Aorta (tissue), 5 donors: ENCODE measurements around the gene FBN1. TPM values are rescaled to one million over a fixed set of nuclear protein-coding genes. Genes with fewer than 3 reads are reported as not detected.

Experiments
- ATAC-seq: fragments of 200-7000 bp; cut with Tn5 transposase; one replicate; pipeline ENCODE4 v1.9.1; 2022; ENCODE audit warnings: moderate library complexity; ENCODE audit not compliant: low FRiP score
- DNase-seq, 2 donors: peaks; one replicate each; pipeline ENCODE4 v3.0.0-alpha.2; 2020
- H3K27ac ChIP-seq, 2 donors: one replicate each; pipeline ENCODE4 v1.5.1; 2013; ENCODE audit warnings: low read length in 2 of 2, mild to moderate bottlenecking in 2 of 2, moderate library complexity in 2 of 2, control low read depth in 1 of 2, inconsistent platforms in 1 of 2, low read depth in 1 of 2
- H3K27me3 ChIP-seq, 2 donors: one replicate each; pipeline ENCODE4 v1.6.1; 2013; ENCODE audit warnings: control low read depth in 1 of 2, low read length in 1 of 2, mild to moderate bottlenecking in 1 of 2, moderate library complexity in 1 of 2; ENCODE audit not compliant: insufficient read depth in 2 of 2, control insufficient read depth in 1 of 2
- H3K36me3 ChIP-seq, 2 donors: one replicate each; pipeline ENCODE4 v1.6.1; 2013; ENCODE audit warnings: control low read depth in 1 of 2, low read length in 1 of 2, mild to moderate bottlenecking in 1 of 2; ENCODE audit not compliant: insufficient read depth in 2 of 2, control insufficient read depth in 1 of 2
- H3K4me1 ChIP-seq, 2 donors: one replicate each; pipeline ENCODE4 v1.6.1; 2013; ENCODE audit warnings: low read length in 2 of 2, control low read depth in 1 of 2, mild to moderate bottlenecking in 1 of 2, moderate library complexity in 1 of 2; ENCODE audit not compliant: insufficient read depth in 2 of 2, control insufficient read depth in 1 of 2
- H3K4me3 ChIP-seq, 2 donors: one replicate each; pipeline ENCODE4 v1.5.1; 2013; ENCODE audit warnings: low read length in 2 of 2, control low read depth in 1 of 2, mild to moderate bottlenecking in 1 of 2
- H3K9me3 ChIP-seq: one replicate; pipeline ENCODE4 v1.6.1; 2013; ENCODE audit warnings: mild to moderate bottlenecking, low read length; ENCODE audit not compliant: control insufficient read depth
- WGBS, 2 donors: extraction: QIAGEN DNeasy Blood & Tissue Kit; methylation state at CpG; one replicate each; pipeline ENCODE4 v1.1.7; 2013; 5-methylcytosine and 5-hydroxymethylcytosine counted together
- intact Hi-C, 2 donors: fragments of 100-400 bp; cut with DNase I; formaldehyde crosslinking; loops; one replicate each; pipeline versions ENCODE4 v1.14.2 to v1.15.0; 2022
- polyA plus RNA-seq, 2 donors: library from polyadenylated mRNA; stranded (reverse); fragments of 200-250 nt; gene quantifications; one replicate each; pipeline ENCODE4 v1.2.3, GENCODE V29; 2013
- total RNA-seq, 2 donors: library from RNA; stranded (reverse); fragmentation: NEBNext Ultra II Directional; extraction: Animal tissue kit (Norgen Biotek cat#: 25700); gene quantifications; one replicate each; pipeline ENCODE4 v1.2.1, GENCODE V29; 2021
- donor health status: healthy with polysubstance abuse.
- donor health status: Bipolar disorder and iron deficiency.
- donor health status: DM: no; HTN: no; CAD: no.
- donor health status: DM: no; HTN: no; CAD: no.
- donor health status: DM: yes; HTN: yes; CAD: no.

FBN1 gene
- total and polyA plus RNA-seq, 4 donors: 24.7 to 529 (median 141) TPM

- Histone ChIP-seq H3K36me3 (peaks cover 0 to 4% of the 10 kb centered on the region in 2 donors), H3K27me3 (no peaks in the 10 kb centered on the region), H3K4me3 (no peak overlapping the region), H3K9me3 (no peaks in the 10 kb centered on the region), H3K27ac (peak overlapping the region; percentile 83 to 96), H3K4me1 (no peaks in the 10 kb centered on the region)
- DNase-seq (no peak), ATAC-seq (no peak)
- 1 to 2% methylated on average over 2 of the region's 2 CpGs for WGBS, 2 donors
- intact Hi-C loops: loop anchor here in 1 of 2 donors (5.0 kb wide), 1 partner anchor 35 kb away; no protein-coding TSS in a partner anchor
Observed at GRCh38 chr15:48592221-48592731, 53.2 kb downstream of the FBN1 start.

- DNase-seq (no peak), ATAC-seq (no peak)
- intact Hi-C loops: loop anchor here in 1 of 2 donors (5.0 kb wide), 1 partner anchor 33 kb away; no protein-coding TSS in a partner anchor
- whole genome bisulfite sequencing, 2 donors: 22 to 30% methylated on average over 1 of the region's 1 CpG
- no peak overlapping the region for H3K27ac ChIP-seq
- no peaks in the 10 kb centered on the region for H3K27me3 ChIP-seq
- no peaks in the 10 kb centered on the region for H3K4me1 ChIP-seq
- H3K36me3 ChIP-seq: peaks cover 0 to 2% of the 10 kb centered on the region in 2 donors
- no peaks in the 10 kb centered on the region for H3K9me3 ChIP-seq
- no peak overlapping the region for H3K4me3 ChIP-seq
Observed at GRCh38 chr15:48590723-48591122, 54.8 kb downstream of the FBN1 start.

GRCh38 chr15:48584812-48585563 lies 60.5 kb downstream of the FBN1 start:
- intact Hi-C loops: loop anchor here in 1 of 2 donors (10.0 kb wide), 1 partner anchor 50 kb away; no protein-coding TSS in a partner anchor
- Histone ChIP-seq H3K9me3 (no peaks in the 10 kb centered on the region), H3K4me1 (peaks cover 6 to 8% of the 10 kb centered on the region in 2 donors), H3K4me3 (no peak overlapping the region), H3K36me3 (no peaks in the 10 kb centered on the region), H3K27ac (no peak overlapping the region), H3K27me3 (no peaks in the 10 kb centered on the region)
- no peak for DNase-seq
- no peak for ATAC-seq
- WGBS, 2 donors: 32 to 37% methylated on average over 6 of the region's 6 CpGs

DNA sequence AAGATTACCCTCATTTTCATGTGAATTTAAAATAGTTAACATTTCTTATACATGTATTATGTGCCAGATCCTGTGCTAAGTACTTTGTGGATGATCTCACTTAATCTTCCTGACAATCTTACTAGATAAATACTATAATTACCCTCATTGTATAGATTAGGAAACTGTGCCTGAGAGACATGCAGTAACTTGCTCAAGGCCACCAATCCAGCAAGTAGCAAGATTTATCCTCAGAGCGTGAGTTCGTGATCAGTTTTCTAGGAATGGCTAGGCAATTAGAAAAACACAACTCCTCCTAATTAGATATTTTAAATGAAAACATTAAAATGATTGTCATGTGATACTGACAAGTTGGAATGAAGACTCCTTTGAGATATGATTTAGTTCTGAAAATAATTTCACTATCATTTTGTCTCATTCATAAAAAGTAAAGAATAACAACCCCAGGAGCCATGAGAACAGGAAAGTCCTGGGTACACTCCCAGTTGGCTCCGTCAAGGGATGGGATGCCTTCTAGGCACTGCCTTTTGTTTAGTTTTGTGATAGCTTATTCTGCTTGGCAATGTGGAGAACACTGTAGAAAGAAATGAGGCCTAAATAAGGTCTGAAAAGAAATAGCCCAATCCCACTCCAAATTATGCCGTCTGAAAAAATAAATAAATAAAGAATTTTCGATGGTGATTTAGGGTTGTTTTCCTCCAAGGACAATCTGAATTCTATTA lies 61.3 kb downstream of the FBN1 start:
- WGBS, 2 donors: 5 to 15% methylated on average over 5 of the region's 5 CpGs
- H3K36me3 ChIP-seq: no peaks in the 10 kb centered on the region
- peaks cover 7 to 9% of the 10 kb centered on the region in 2 donors for H3K4me1 ChIP-seq
- no peaks in the 10 kb centered on the region for H3K27me3 ChIP-seq
- intact Hi-C loops: loop anchor here in 1 of 2 donors (10.0 kb wide), 1 partner anchor 51 kb away; no protein-coding TSS in a partner anchor
- H3K4me3 ChIP-seq: no peak overlapping the region
- peak overlapping the region; percentile 36 to 71 for H3K27ac ChIP-seq
- no peak for ATAC-seq
- H3K9me3 ChIP-seq: no peaks in the 10 kb centered on the region
- no peak for DNase-seq

GRCh38 chr15:48582452-48583247 lies 62.9 kb downstream of the FBN1 start:
- H3K27me3 ChIP-seq: no peaks in the 10 kb centered on the region
- intact Hi-C loops: loop anchor here in 1 of 2 donors (10.0 kb wide), 1 partner anchor 52 kb away; no protein-coding TSS in a partner anchor
- H3K4me3 ChIP-seq: no peak overlapping the region
- no peak for ATAC-seq
- peaks cover 7 to 9% of the 10 kb centered on the region in 2 donors for H3K4me1 ChIP-seq
- H3K9me3 ChIP-seq: no peaks in the 10 kb centered on the region
- whole genome bisulfite sequencing, 2 donors: 34 to 39% methylated on average over 11 of the region's 11 CpGs
- DNase-seq: no peak
- H3K36me3 ChIP-seq: no peaks in the 10 kb centered on the region
- H3K27ac ChIP-seq: no peak overlapping the region

DNA sequence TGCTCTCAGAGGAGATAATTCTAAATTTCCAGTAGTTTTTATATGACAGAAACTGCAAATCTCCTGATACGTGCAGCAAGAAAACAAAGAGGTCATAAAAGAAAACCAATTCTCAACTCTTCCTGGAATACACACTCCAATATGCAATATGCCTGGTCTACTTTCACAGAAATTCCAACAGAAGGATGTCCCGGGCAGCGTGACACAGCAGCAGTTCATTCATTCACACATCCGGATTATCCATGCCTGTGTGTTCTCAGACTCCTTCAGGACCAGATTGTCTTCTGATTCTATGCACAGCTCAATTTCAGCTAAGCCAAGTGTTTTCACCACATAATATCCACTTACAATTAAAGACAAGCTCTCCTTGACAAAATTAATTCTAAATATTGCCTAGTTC lies 64.3 kb downstream of the FBN1 start:
- DNase-seq (no peak), ATAC-seq (no peak)
- Histone ChIP-seq H3K27me3 (no peaks in the 10 kb centered on the region), H3K27ac (no peak overlapping the region), H3K36me3 (no peaks in the 10 kb centered on the region), H3K4me1 (peaks cover 7 to 9% of the 10 kb centered on the region in 2 donors), H3K9me3 (no peaks in the 10 kb centered on the region), H3K4me3 (no peak overlapping the region)
- WGBS, 2 donors: 73 to 77% methylated on average over 4 of the region's 4 CpGs
- intact Hi-C loops: loop anchor here in 1 of 2 donors (10.0 kb wide), 1 partner anchor 54 kb away; no protein-coding TSS in a partner anchor

DNA sequence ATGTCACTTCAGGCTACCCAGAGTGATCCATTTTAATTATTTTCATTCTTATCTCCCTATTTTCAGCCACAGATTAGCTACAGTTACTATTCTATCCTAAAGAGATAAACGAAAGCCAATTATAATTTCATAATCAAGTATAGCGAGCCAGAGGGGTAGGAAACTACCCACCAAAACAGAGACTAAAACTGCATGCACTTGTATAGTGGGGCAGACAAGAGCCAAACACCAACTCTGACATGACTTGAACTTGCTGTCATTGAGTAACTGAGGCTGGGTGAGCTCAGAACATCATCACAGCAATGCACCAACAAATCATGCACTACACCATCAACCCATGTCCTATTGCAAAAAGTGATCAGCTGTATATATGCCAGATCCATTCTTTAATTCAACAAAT lies 64.8 kb downstream of the FBN1 start:
- DNase-seq (no peak), ATAC-seq (no peak)
- intact Hi-C loops: loop anchor here in 1 of 2 donors (10.0 kb wide), 1 partner anchor 54 kb away; no protein-coding TSS in a partner anchor
- Histone ChIP-seq H3K27ac (no peak overlapping the region), H3K36me3 (no peaks in the 10 kb centered on the region), H3K4me3 (no peak overlapping the region), H3K9me3 (no peaks in the 10 kb centered on the region), H3K4me1 (peaks cover 7 to 9% of the 10 kb centered on the region in 2 donors), H3K27me3 (no peaks in the 10 kb centered on the region)
- whole genome bisulfite sequencing, 2 donors: 20 to 24% methylated on average over 2 of the region's 2 CpGs
